Mucosa of rectum (tissue), 2 donors: ENCODE data around the gene LRRC49.
"Not testable (repeated sequence)": the region's sequence is repeated elsewhere in the genome, so short reads cannot be mapped to it uniquely, and the experiment has no call there.

ENCODE experiments used
- H3K27ac ChIP-seq, 2 donors: one replicate each; pipeline ENCODE4 v1.7.0; 2013; ENCODE audit warnings: inconsistent platforms in 2 of 2, low read depth in 2 of 2, low read length in 2 of 2
- H3K27me3 ChIP-seq, 2 donors: one replicate each; pipeline ENCODE4 v1.7.0; 2013; ENCODE audit warnings: low read length in 2 of 2; ENCODE audit not compliant: control insufficient read depth in 2 of 2, insufficient read depth in 2 of 2
- H3K36me3 ChIP-seq, 2 donors: one replicate each; pipeline ENCODE4 v1.7.0; 2013; ENCODE audit warnings: low read length in 2 of 2; ENCODE audit not compliant: control insufficient read depth in 2 of 2, insufficient read depth in 2 of 2
- H3K4me1 ChIP-seq, 2 donors: one replicate each; pipeline ENCODE4 v1.7.0; 2013; ENCODE audit warnings: low read length in 2 of 2, mild to moderate bottlenecking in 1 of 2; ENCODE audit not compliant: control insufficient read depth in 2 of 2, insufficient read depth in 2 of 2
- H3K4me3 ChIP-seq, 2 donors: one replicate each; pipeline ENCODE4 v1.7.0; 2013; ENCODE audit warnings: low read length in 2 of 2
- H3K9ac ChIP-seq, 2 donors: one replicate each; pipeline ENCODE4 v1.7.0; 2013; ENCODE audit warnings: low read length in 2 of 2, low read depth in 1 of 2, mild to moderate bottlenecking in 1 of 2
- H3K9me3 ChIP-seq, 2 donors: one replicate each; pipeline ENCODE4 v1.7.0; 2013; ENCODE audit warnings: low read length in 2 of 2; ENCODE audit not compliant: control insufficient read depth in 2 of 2
- donor health status: healthy.
- donor health status: Normal muscosa, but diverticular disease.

The LRRC49 gene

DNA sequence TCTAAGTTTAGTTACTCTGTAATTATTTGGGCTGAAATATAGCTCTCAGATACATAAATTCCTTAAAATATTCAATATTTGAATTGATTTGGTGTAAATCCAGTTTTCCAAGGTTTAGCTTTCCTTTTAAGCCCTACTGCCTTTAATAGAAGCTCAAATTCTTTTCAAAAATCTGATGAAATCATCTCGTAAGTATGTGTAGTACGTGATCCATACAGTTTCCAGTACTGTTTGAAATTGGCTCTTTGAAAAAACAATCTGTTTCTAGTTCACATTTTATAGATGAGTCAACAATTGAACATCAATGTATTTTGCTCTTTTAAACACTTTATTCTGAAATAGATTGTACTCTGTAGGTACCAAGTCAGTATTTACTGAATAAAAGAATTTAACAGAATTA, 84.2 kb downstream of the LRRC49 start:
- Histone ChIP-seq H3K9ac (no peak overlapping the region), H3K27ac (no peak overlapping the region), H3K4me3 (no peak overlapping the region), H3K4me1 (no peaks in the 10 kb centered on the region), H3K27me3 (no peaks in the 10 kb centered on the region), H3K36me3 (no peaks in the 10 kb centered on the region), H3K9me3 (no peaks in the 10 kb centered on the region)

GRCh38 chr15:70995383-70995970, 102.9 kb downstream of the LRRC49 start:
- Histone ChIP-seq H3K27me3 (no peaks in the 10 kb centered on the region), H3K36me3 (no peaks in the 10 kb centered on the region), H3K27ac (no peak overlapping the region), H3K4me3 (no peak overlapping the region), H3K9ac (no peak overlapping the region), H3K4me1 (peaks cover 0 to 2% of the 10 kb centered on the region in 2 donors), H3K9me3 (no peaks in the 10 kb centered on the region)

DNA sequence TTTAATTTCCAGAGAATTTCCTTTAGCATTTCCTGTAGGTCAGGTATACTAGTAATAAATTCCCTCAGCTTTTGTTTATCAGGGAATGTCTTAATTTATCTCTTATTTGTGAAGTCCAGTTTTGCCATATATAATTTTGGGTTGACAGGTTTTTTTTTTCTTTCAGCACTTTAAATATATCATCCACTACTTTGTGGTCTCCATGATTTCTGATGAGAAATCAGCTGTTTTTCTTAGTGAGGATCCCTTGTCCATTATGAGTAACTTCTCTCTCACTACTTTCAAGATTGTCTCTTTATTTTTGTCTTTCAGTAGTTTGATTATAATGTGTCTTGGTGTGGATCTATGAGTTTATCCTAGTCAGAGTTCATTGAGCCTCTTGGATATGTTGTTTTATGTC, 105.7 kb downstream of the LRRC49 start:
- peaks cover 0 to 2% of the 10 kb centered on the region in 2 donors for H3K4me1 ChIP-seq
- no peaks in the 10 kb centered on the region for H3K36me3 ChIP-seq
- no peaks in the 10 kb centered on the region for H3K27me3 ChIP-seq
- no peaks in the 10 kb centered on the region for H3K9me3 ChIP-seq
- no peak overlapping the region for H3K27ac ChIP-seq
- H3K9ac ChIP-seq: no peak overlapping the region
- H3K4me3 ChIP-seq: no peak overlapping the region

GRCh38 chr15:71002316-71002715, 109.7 kb downstream of the LRRC49 start:
- Histone ChIP-seq H3K36me3 (no peaks in the 10 kb centered on the region), H3K9ac (no peak overlapping the region), H3K27ac (no peak overlapping the region), H3K9me3 (no peaks in the 10 kb centered on the region), H3K4me1 (peaks cover 0 to 2% of the 10 kb centered on the region in 2 donors), H3K27me3 (no peaks in the 10 kb centered on the region), H3K4me3 (no peak overlapping the region)

- H3K9me3 ChIP-seq: no peaks in the 10 kb centered on the region
- peaks cover 0 to 2% of the 10 kb centered on the region in 2 donors for H3K4me1 ChIP-seq
- H3K27ac ChIP-seq: no peak overlapping the region
- H3K36me3 ChIP-seq: no peaks in the 10 kb centered on the region
- H3K4me3 ChIP-seq: no peak overlapping the region
- H3K27me3 ChIP-seq: no peaks in the 10 kb centered on the region
- H3K9ac ChIP-seq: no peak overlapping the region
Observed at GRCh38 chr15:71003319-71003718, 110.7 kb downstream of the LRRC49 start.

DNA sequence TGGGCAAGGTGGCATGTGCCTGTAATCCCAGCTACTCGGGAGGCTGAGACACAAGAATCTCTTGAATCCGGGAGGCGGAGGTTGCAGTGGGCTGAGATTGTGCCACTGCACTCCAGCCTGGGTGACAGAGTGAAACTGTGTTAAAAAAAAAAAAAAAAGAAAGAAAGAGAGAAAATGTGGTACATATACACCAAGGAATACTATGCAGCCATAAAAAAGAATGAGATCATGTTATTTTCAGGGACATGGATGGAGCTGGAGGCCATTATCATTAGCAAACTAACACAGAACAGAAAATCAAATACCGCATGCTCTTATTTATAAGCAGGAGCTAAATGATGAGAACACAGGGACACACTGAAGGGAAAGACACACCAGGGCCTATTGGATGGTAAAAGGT, 111.9 kb downstream of the LRRC49 start:
- not testable (repeated sequence) for H3K4me3 ChIP-seq, H3K36me3 ChIP-seq, H3K27ac ChIP-seq, H3K4me1 ChIP-seq, H3K9me3 ChIP-seq, H3K9ac ChIP-seq, H3K27me3 ChIP-seq

DNA sequence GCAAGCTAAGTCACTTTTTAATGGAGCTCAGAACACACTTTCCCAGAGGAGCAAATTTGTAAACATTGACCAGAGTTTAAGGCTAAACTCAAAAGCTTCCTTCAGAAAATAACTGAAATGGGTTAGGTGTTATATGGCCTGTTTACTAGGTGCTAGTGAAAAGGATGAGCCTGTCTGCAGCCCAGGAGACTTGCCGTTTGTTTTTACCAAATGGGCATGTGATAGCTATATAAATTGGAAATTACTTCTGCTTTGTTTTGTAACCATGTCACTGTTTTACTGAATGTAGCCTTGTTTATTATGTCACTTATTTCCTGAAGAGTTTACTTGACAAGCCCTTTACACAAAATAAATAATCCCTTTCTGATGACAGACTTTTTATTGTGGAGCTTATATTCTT, 113.3 kb downstream of the LRRC49 start:
- H3K9ac ChIP-seq: no peak overlapping the region
- H3K4me1 ChIP-seq: peaks cover 0 to 2% of the 10 kb centered on the region in 2 donors
- no peaks in the 10 kb centered on the region for H3K27me3 ChIP-seq
- no peak overlapping the region for H3K4me3 ChIP-seq
- no peaks in the 10 kb centered on the region for H3K9me3 ChIP-seq
- no peaks in the 10 kb centered on the region for H3K36me3 ChIP-seq
- no peak overlapping the region for H3K27ac ChIP-seq

GRCh38 chr15:71008250-71008870, 115.7 kb downstream of the LRRC49 start:
- Histone ChIP-seq H3K36me3 (no peaks in the 10 kb centered on the region), H3K4me3 (no peak overlapping the region)

GRCh38 chr15:71010472-71010871, 117.8 kb downstream of the LRRC49 start:
- Histone ChIP-seq H3K4me3 (no peak overlapping the region), H3K27ac (no peak overlapping the region), H3K9ac (no peak overlapping the region)

More at GRCh38 chr15:71008250-71008870, 115.7 kb downstream of the LRRC49 start:
- Histone ChIP-seq H3K4me1 (peaks cover 0 to 2% of the 10 kb centered on the region in 2 donors), H3K9ac (no peak overlapping the region), H3K9me3 (no peaks in the 10 kb centered on the region), H3K27me3 (no peaks in the 10 kb centered on the region), H3K27ac (no peak overlapping the region)

DNA sequence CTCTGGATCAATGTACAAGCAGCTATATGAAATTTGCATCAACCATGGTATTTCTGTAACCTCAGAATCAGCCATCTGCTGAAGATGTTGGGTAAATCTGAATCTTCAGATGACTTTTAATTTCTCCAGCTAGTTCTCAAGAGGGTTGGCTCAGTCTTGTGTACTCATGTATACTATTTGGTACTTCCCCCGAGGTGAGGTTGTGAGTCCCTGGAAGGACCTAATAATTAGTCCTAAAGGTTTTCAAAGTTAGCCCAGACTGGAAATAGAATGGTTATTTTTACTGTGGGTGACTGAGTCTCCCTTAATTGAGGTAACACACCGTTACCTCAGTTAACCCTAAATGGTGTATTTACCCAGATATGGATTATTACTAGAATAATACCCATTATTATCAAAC, 118.4 kb downstream of the LRRC49 start:
- Histone ChIP-seq H3K9ac (no peak overlapping the region), H3K27me3 (no peaks in the 10 kb centered on the region), H3K4me3 (no peak overlapping the region), H3K4me1 (no peaks in the 10 kb centered on the region), H3K27ac (no peak overlapping the region), H3K9me3 (no peaks in the 10 kb centered on the region), H3K36me3 (no peaks in the 10 kb centered on the region)

More at GRCh38 chr15:71010472-71010871, 117.8 kb downstream of the LRRC49 start:
- H3K27me3 ChIP-seq: no peaks in the 10 kb centered on the region
- H3K36me3 ChIP-seq: no peaks in the 10 kb centered on the region
- H3K9me3 ChIP-seq: no peaks in the 10 kb centered on the region
- H3K4me1 ChIP-seq: peaks cover 0 to 1% of the 10 kb centered on the region in 2 donors
